ENCODE results near the gene KCNK4.

DNA sequence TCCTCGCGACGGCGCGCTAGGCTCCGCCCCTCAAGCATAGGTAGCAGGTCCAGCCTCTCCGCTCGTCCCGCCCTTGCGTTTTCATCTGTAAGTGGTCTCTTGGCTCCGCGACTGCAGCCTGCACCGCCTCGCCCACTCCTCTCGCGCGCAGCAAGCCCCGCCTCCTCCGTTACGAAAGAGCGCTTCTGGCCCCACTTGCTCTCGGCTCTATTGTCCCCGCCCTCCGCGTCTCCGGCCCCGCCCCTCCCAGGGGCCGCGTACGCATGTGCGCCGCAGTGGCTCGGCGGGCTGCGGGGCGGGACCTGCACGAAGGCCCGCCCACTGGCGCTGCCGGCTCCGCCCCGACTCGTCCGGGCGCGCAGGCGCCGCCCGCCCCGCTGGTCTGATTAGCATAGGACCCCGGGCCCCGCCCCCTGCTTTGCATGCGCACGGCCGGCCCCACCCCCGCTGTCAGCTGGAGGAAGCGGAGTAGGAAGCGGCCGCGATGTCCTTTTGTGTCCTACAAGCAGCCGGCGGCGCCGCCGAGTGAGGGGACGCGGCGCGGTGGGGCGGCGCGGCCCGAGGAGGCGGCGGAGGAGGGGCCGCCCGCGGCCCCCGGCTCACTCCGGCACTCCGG lies 14.1 kb downstream of the KCNK4 start, which contains the start of gene ESRRA:
- TF ChIP-seq, protein P1, sequence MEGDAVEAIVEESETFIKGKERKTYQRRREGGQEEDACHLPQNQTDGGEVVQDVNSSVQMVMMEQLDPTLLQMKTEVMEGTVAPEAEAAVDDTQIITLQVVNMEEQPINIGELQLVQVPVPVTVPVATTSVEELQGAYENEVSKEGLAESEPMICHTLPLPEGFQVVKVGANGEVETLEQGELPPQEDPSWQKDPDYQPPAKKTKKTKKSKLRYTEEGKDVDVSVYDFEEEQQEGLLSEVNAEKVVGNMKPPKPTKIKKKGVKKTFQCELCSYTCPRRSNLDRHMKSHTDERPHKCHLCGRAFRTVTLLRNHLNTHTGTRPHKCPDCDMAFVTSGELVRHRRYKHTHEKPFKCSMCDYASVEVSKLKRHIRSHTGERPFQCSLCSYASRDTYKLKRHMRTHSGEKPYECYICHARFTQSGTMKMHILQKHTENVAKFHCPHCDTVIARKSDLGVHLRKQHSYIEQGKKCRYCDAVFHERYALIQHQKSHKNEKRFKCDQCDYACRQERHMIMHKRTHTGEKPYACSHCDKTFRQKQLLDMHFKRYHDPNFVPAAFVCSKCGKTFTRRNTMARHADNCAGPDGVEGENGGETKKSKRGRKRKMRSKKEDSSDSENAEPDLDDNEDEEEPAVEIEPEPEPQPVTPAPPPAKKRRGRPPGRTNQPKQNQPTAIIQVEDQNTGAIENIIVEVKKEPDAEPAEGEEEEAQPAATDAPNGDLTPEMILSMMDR (optimal IDR thresholded peaks at IDR 0.05 in 1 of 3, IDR thresholded peaks at IDR 0.05 in 1 of 3, conservative IDR thresholded peaks at IDR 0.05 in 1 of 3; ENCODE audit: extremely low read depth in 1 of 3, insufficient read depth in 2 of 3, low read length in 3 of 3), result no peak
- no peak for TF ChIP-seq EZH2 (IDR thresholded peaks at IDR 0.05; ENCODE audit: low read length)
